ENCODE measurements around the gene CNPY3. TPM values are rescaled to one million over a fixed set of nuclear protein-coding genes. Genes with fewer than 3 reads are reported as not detected.
A peak's percentile ranks its signal among the peaks of the same experiment; 100 is the strongest.

CNPY3 gene
- polyA plus RNA-seq, 2 of the 4 experiments (the other 2 are of a cell fraction): 30.3 to 38.5 TPM

- H3K4me3 ChIP-seq: peak overlapping the region; percentile 62
- H3K9me3 ChIP-seq: no peaks in the 10 kb centered on the region
- FAIRE-seq: no peak
- ChIA-PET CTCF (interaction anchor here (1.1 to 3.0 kb wide), 6 partner anchors 11 to 268 kb away, joined by 3 to 14 read pairs (median 3); no protein-coding TSS in a partner anchor), POLR2A (interaction anchor here (0.6 to 2.5 kb wide), 11 partner anchors 10 to 589 kb away, joined by 3 to 13 read pairs (median 4); partner anchors contain the start of genes CUL7, PEX6, PPP2R5D and RRP36)
- DNase-seq (ENCODE audit: low read depth in 1 of 2, low spot score in 1 of 2): peak in 1 of 2 experiments; percentile 15
- WGBS (ENCODE audit: missing lambda C conversion rate): 2% methylated on average over 13 of the region's 16 CpGs
- ATAC-seq: peak; percentile 27 to 44; a peak in 4 of 6 replicates
- peak overlapping the region; percentile 77 for H3K4me2 ChIP-seq
- peaks cover 11% of the 10 kb centered on the region; the same call in 2 of the 3 replicates for H3K4me1 ChIP-seq
- no peak for TF ChIP-seq RARB (CRISPR knock-in tag; IDR thresholded peaks at IDR 0.05)
- no peak for TF ChIP-seq FOSL2 (IDR thresholded peaks at IDR 0.05)
- peak; percentile 61 for TF ChIP-seq FOSL2 (CRISPR knock-in tag; IDR thresholded peaks at IDR 0.05)
- peak overlapping the region; percentile 84 to 97 for H3K27ac ChIP-seq
Measured at GRCh38 chr6:42929821-42930360, 611 bp downstream of the CNPY3 start.

DNA sequence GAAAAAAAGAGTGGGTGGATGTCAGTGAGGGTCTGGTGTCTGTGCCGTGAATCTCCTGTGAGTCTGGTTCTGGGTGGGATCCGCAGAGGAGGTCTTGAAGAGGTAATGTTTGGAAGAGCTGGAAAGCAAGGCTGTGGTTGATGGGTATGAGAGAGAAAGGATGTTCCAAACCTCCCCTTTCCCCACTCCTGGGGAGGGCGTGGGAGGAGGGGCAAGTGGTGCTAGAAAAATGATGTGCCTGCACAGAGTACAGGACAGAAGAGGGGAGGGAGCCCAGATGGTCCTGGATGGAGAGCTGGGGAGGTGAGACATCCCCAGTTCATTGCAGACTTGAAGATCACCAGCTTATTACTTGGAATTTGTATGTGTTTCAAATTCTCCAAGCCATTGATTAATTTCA, 3.1 kb downstream of the CNPY3 start:
- FAIRE-seq (no peak), DNase-seq (ENCODE audit: low read depth in 1 of 2, low spot score in 1 of 2) (no peak), ATAC-seq (no peak)
- ChIA-PET POLR2A (no interaction called here), CTCF (interaction anchor here (0.7 to 1.7 kb wide), 2 partner anchors 31 to 627 kb away, joined by 3 to 6 read pairs; no protein-coding TSS in a partner anchor)
- no peak overlapping the region for H3K4me2 ChIP-seq
- peaks cover 11% of the 10 kb centered on the region; the same call in 2 of the 3 replicates for H3K4me1 ChIP-seq
- H3K9me3 ChIP-seq: no peaks in the 10 kb centered on the region
- 88% methylated on average over 3 of the region's 3 CpGs for WGBS (ENCODE audit: missing lambda C conversion rate)
- H3K27ac ChIP-seq: no peak overlapping the region
- no peak overlapping the region for H3K4me3 ChIP-seq
- TF ChIP-seq, protein P1, sequence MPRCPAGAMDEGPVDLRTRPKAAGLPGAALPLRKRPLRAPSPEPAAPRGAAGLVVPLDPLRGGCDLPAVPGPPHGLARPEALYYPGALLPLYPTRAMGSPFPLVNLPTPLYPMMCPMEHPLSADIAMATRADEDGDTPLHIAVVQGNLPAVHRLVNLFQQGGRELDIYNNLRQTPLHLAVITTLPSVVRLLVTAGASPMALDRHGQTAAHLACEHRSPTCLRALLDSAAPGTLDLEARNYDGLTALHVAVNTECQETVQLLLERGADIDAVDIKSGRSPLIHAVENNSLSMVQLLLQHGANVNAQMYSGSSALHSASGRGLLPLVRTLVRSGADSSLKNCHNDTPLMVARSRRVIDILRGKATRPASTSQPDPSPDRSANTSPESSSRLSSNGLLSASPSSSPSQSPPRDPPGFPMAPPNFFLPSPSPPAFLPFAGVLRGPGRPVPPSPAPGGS (IDR thresholded peaks at IDR 0.05): no peak
- TF ChIP-seq RARB (CRISPR knock-in tag; IDR thresholded peaks at IDR 0.05) (no peak), HOXA7 (CRISPR knock-in tag; IDR thresholded peaks at IDR 0.05) (no peak), HOXB13 (CRISPR knock-in tag; IDR thresholded peaks at IDR 0.05; ENCODE audit: low read depth) (no peak), CTCF (IDR thresholded peaks at IDR 0.05) (no peak), ZNF302 (CRISPR knock-in tag; IDR thresholded peaks at IDR 0.05) (no peak), SMC3 (IDR thresholded peaks at IDR 0.05) (no peak), KDM1A (IDR thresholded peaks at IDR 0.05; ENCODE audit: low read depth) (no peak)
- TF ChIP-seq, protein P2, sequence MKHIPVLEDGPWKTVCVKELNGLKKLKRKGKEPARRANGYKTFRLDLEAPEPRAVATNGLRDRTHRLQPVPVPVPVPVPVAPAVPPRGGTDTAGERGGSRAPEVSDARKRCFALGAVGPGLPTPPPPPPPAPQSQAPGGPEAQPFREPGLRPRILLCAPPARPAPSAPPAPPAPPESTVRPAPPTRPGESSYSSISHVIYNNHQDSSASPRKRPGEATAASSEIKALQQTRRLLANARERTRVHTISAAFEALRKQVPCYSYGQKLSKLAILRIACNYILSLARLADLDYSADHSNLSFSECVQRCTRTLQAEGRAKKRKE (CRISPR knock-in tag; IDR thresholded peaks at IDR 0.05; ENCODE audit: low read depth): no peak

DNA sequence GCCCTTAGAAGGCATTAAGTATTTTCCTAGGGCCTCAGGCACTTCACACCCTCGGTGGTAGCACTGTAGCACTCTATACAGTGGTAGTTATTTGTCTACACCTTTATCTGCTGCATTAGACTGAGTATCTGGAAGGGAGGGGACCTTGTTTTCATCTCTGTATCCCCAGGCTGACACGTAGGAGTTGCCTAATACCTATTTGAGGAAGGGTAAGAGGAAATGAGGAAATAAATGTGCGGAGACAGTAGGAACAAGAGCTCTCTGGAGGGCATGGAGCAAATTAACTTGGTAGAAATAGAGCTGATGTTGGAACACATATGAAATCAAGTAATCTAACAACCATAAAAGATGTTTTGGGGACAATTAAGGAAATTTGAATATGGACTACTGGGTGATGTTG, 3.9 kb downstream of the CNPY3 start:
- H3K4me3 ChIP-seq: no peak overlapping the region
- DNase-seq (ENCODE audit: low read depth in 1 of 2, low spot score in 1 of 2): no peak
- FAIRE-seq: no peak
- WGBS (ENCODE audit: missing lambda C conversion rate): 72% methylated on average over 3 of the region's 3 CpGs
- ATAC-seq: no peak
- H3K4me1 ChIP-seq: peaks cover 10% of the 10 kb centered on the region; the same call in 2 of the 3 replicates
- CTCF ChIA-PET: interaction anchor here (0.6 to 0.7 kb wide), 2 partner anchors 260 to 626 kb away, joined by 3 read pairs; no protein-coding TSS in a partner anchor
- H3K9me3 ChIP-seq: no peaks in the 10 kb centered on the region
- TF ChIP-seq MAZ (IDR thresholded peaks at IDR 0.05; ENCODE audit: borderline replicate concordance, low read depth, low read length) (no peak), EHMT2 (IDR thresholded peaks at IDR 0.05; ENCODE audit: low read depth) (no peak), TFCP2L1 (CRISPR knock-in tag; IDR thresholded peaks at IDR 0.05) (no peak)
- TF ChIP-seq, protein P3, sequence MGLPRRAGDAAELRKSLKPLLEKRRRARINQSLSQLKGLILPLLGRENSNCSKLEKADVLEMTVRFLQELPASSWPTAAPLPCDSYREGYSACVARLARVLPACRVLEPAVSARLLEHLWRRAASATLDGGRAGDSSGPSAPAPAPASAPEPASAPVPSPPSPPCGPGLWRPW (IDR thresholded peaks at IDR 0.05): no peak
- H3K27ac ChIP-seq: no peak overlapping the region
- no peak overlapping the region for H3K4me2 ChIP-seq
- POLR2A ChIA-PET: no interaction called here
